SK-N-MC (cell line): ENCODE data around the gene MS4A15.

ENCODE experiments used
- DNase-seq: peaks from one replicate; pipeline ENCODE4 v3.0.0-alpha.2; 2011; ENCODE audit warnings: low read depth, low spot score
- H3K27ac ChIP-seq: fragments of 200-600 bp; sonication (generic); 2 replicates; pipeline ENCODE4 v1.5.1; 2016; ENCODE audit warnings: mixed run types
- H3K36me3 ChIP-seq: fragments of 200-600 bp; sonication (generic); 2 replicates; pipeline ENCODE4 v1.6.1; 2017; ENCODE audit warnings: antibody characterized with exemption, low read length, mixed read lengths; ENCODE audit not compliant: insufficient read depth
- H3K4me3 ChIP-seq: fragments of 200-600 bp; sonication (generic); 2 replicates; pipeline ENCODE4 v1.5.1; 2016
- H3K9ac ChIP-seq: fragments of 200-600 bp; sonication (generic); 2 replicates; pipeline ENCODE4 v1.8.0; 2017; ENCODE audit warnings: mixed run types, mixed read lengths; ENCODE audit not compliant: insufficient read length
- H3K9me3 ChIP-seq: fragments of 200-600 bp; sonication (generic); 2 replicates; pipeline ENCODE4 v1.6.1; 2017; ENCODE audit warnings: low read depth, mild to moderate bottlenecking, antibody characterized with exemption, low read length, moderate library complexity, mixed read lengths
- EZH2 ChIP-seq: fragments of 200-600 bp; sonication (generic); IDR thresholded peaks from one replicate; pipeline ENCODE4 v1.6.1; 2017; ENCODE audit warnings: antibody characterized with exemption
- FOXP2 ChIP-seq: optimal IDR thresholded peaks from 2 replicates; pipeline ENCODE3; 2011; ENCODE audit warnings: mild to moderate bottlenecking, moderate library complexity; ENCODE audit not compliant: insufficient read depth; ENCODE audit errors: extremely low read length, control extremely low read depth
- POLR2AphosphoS5 ChIP-seq: IDR thresholded peaks from 2 replicates; pipeline ENCODE4 v1.6.1; 2012; ENCODE audit warnings: mild to moderate bottlenecking, low read depth, low read length, borderline replicate concordance

The MS4A15 gene

GRCh38 chr11:60724420-60724819 is 32.2 kb upstream of the MS4A15 start, which contains the start of gene MS4A18:
Gene MS4A18, plus strand, starts transcription at chr11:60724720.
- no peak within 1 kb of the TSS for H3K4me3 ChIP-seq
- no peak within 1 kb of the TSS for H3K27ac ChIP-seq
- no peaks in the 10 kb centered on the region for H3K36me3 ChIP-seq
- TF ChIP-seq FOXP2 (no peak), POLR2AphosphoS5 (no peak), EZH2 (no peak)
- no peaks in the 10 kb centered on the region for H3K9me3 ChIP-seq
- no peak for DNase-seq
- H3K9ac ChIP-seq, result no peak within 1 kb of the TSS

GRCh38 chr11:60725592-60725991 is 31.1 kb upstream of the MS4A15 start:
- Histone ChIP-seq H3K4me3 (no peak overlapping the region), H3K36me3 (no peaks in the 10 kb centered on the region), H3K9me3 (no peaks in the 10 kb centered on the region), H3K27ac (no peak overlapping the region), H3K9ac (no peak overlapping the region)
- no peak for DNase-seq
- no peak for TF ChIP-seq POLR2AphosphoS5
- no peak for TF ChIP-seq EZH2

GRCh38 chr11:60731586-60731985 is 25.1 kb upstream of the MS4A15 start:
- Histone ChIP-seq H3K4me3 (no peak overlapping the region), H3K27ac (no peak overlapping the region), H3K36me3 (no peaks in the 10 kb centered on the region), H3K9me3 (no peaks in the 10 kb centered on the region), H3K9ac (no peak overlapping the region)
- TF ChIP-seq POLR2AphosphoS5 (no peak), EZH2 (no peak), FOXP2 (no peak)
- DNase-seq, result no peak

GRCh38 chr11:60734279-60734678 is 22.4 kb upstream of the MS4A15 start:
- no peak overlapping the region for H3K27ac ChIP-seq
- DNase-seq, result no peak
- no peaks in the 10 kb centered on the region for H3K9me3 ChIP-seq
- H3K9ac ChIP-seq, result no peak overlapping the region
- no peaks in the 10 kb centered on the region for H3K36me3 ChIP-seq
- H3K4me3 ChIP-seq, result no peak overlapping the region
- no peak for TF ChIP-seq POLR2AphosphoS5
- TF ChIP-seq EZH2, result no peak
- TF ChIP-seq FOXP2, result no peak

GRCh38 chr11:60739114-60739513 is 17.6 kb upstream of the MS4A15 start:
- no peaks in the 10 kb centered on the region for H3K9me3 ChIP-seq
- no peak for DNase-seq
- TF ChIP-seq POLR2AphosphoS5 (no peak), FOXP2 (no peak), EZH2 (no peak)
- H3K9ac ChIP-seq, result no peak overlapping the region
- no peaks in the 10 kb centered on the region for H3K36me3 ChIP-seq
- H3K27ac ChIP-seq, result no peak overlapping the region
- H3K4me3 ChIP-seq, result no peak overlapping the region

- H3K27ac ChIP-seq, result no peak overlapping the region
- no peak overlapping the region for H3K9ac ChIP-seq
- H3K4me3 ChIP-seq, result no peak overlapping the region
- DNase-seq, result no peak
- no peaks in the 10 kb centered on the region for H3K36me3 ChIP-seq
- H3K9me3 ChIP-seq, result no peaks in the 10 kb centered on the region
- TF ChIP-seq POLR2AphosphoS5, result no peak
- TF ChIP-seq EZH2, result no peak
- no peak for TF ChIP-seq FOXP2
These were observed 16.1 kb upstream of the MS4A15 start for GRCh38 chr11:60740573-60740972.

- TF ChIP-seq FOXP2 (no peak), POLR2AphosphoS5 (no peak), EZH2 (no peak)
- no peak overlapping the region for H3K9ac ChIP-seq
- H3K27ac ChIP-seq, result no peak overlapping the region
- no peak overlapping the region for H3K4me3 ChIP-seq
- DNase-seq, result no peak
- no peaks in the 10 kb centered on the region for H3K36me3 ChIP-seq
- no peaks in the 10 kb centered on the region for H3K9me3 ChIP-seq
These were observed 15.2 kb upstream of the MS4A15 start for GRCh38 chr11:60741421-60741820.

GRCh38 chr11:60743058-60743457 is 13.6 kb upstream of the MS4A15 start:
- Histone ChIP-seq H3K4me3 (no peak overlapping the region), H3K9me3 (no peaks in the 10 kb centered on the region), H3K9ac (no peak overlapping the region), H3K36me3 (no peaks in the 10 kb centered on the region), H3K27ac (no peak overlapping the region)
- no peak for DNase-seq
- TF ChIP-seq POLR2AphosphoS5 (no peak), FOXP2 (no peak), EZH2 (no peak)

- TF ChIP-seq POLR2AphosphoS5 (no peak), EZH2 (no peak), FOXP2 (no peak)
- Histone ChIP-seq H3K27ac (no peak overlapping the region), H3K36me3 (no peaks in the 10 kb centered on the region), H3K9ac (no peak overlapping the region), H3K4me3 (no peak overlapping the region), H3K9me3 (no peaks in the 10 kb centered on the region)
- no peak for DNase-seq
These were observed 12.6 kb upstream of the MS4A15 start for GRCh38 chr11:60744114-60744513.
